MM.1S (cell line): ENCODE data around the gene EGLN3.

ENCODE experiments used
- DNase-seq: peaks from one replicate; pipeline ENCODE4 v3.0.0-alpha.2; 2015
- H2AFZ ChIP-seq: fragments of 300-600 bp; sonication (generic); 2 replicates; pipeline ENCODE4 v1.6.0; 2016; ENCODE audit warnings: antibody characterized with exemption, low read length
- H3F3A ChIP-seq: fragments of 300-600 bp; sonication (generic); 2 replicates; pipeline ENCODE4 v1.6.1; 2016; ENCODE audit warnings: mild to moderate bottlenecking, antibody characterized with exemption, low read length, moderate library complexity, mixed read lengths; ENCODE audit not compliant: insufficient read depth
- H3K27ac ChIP-seq: fragments of 300-600 bp; sonication (generic); 2 replicates; pipeline ENCODE4 v1.5.1; 2016; ENCODE audit warnings: mild to moderate bottlenecking, low read length
- H3K27me3 ChIP-seq: fragments of 300-600 bp; sonication (generic); replicated peaks from 2 replicates; pipeline ENCODE4 v1.6.0; 2016; ENCODE audit warnings: low read length; ENCODE audit not compliant: insufficient read depth
- H3K36me3 ChIP-seq: fragments of 300-600 bp; sonication (generic); replicated peaks from 2 replicates; pipeline ENCODE4 v1.6.1; 2016; ENCODE audit warnings: mild to moderate bottlenecking, low read length, mixed read lengths; ENCODE audit not compliant: insufficient read depth
- H3K4me1 ChIP-seq: fragments of 300-600 bp; sonication (generic); 2 replicates; pipeline ENCODE4 v1.6.1; 2016; ENCODE audit warnings: low read length, mixed read lengths
- H3K4me2 ChIP-seq: fragments of 300-600 bp; sonication (generic); 2 replicates; pipeline ENCODE4 v1.6.0; 2016; ENCODE audit warnings: low read depth, low read length
- H3K4me3 ChIP-seq: fragments of 300-600 bp; sonication (generic); 2 replicates; pipeline ENCODE4 v1.5.1; 2016; ENCODE audit warnings: low read length, mixed read lengths
- H3K79me2 ChIP-seq: fragments of 300-600 bp; sonication (generic); 2 replicates; pipeline ENCODE4 v1.6.1; 2016; ENCODE audit warnings: mixed run types, low read length, mixed read lengths
- H3K9ac ChIP-seq: fragments of 300-600 bp; sonication (generic); 2 replicates; pipeline ENCODE4 v1.6.1; 2016; ENCODE audit warnings: low read length, mixed read lengths
- H3K9me2 ChIP-seq: fragments of 300-600 bp; sonication (generic); replicated peaks from 2 replicates; pipeline ENCODE4 v1.6.1; 2016; ENCODE audit warnings: mild to moderate bottlenecking, low read length, mixed read lengths; ENCODE audit not compliant: insufficient read depth
- H3K9me3 ChIP-seq: fragments of 300-600 bp; sonication (generic); replicated peaks from 2 replicates; pipeline ENCODE4 v1.6.1; 2016; ENCODE audit warnings: mild to moderate bottlenecking, low read length, mixed read lengths; ENCODE audit not compliant: insufficient read depth
- H4K20me1 ChIP-seq: fragments of 300-600 bp; sonication (generic); 2 replicates; pipeline ENCODE4 v1.6.1; 2016; ENCODE audit warnings: mild to moderate bottlenecking, low read length, moderate library complexity, mixed read lengths; ENCODE audit not compliant: insufficient read depth
- CTCF ChIP-seq: fragments of 300-600 bp; sonication (generic); IDR thresholded peaks from 2 replicates; pipeline ENCODE4 v1.5.1; 2016; ENCODE audit warnings: antibody characterized with exemption, low read length, mixed read lengths
- EZH2 ChIP-seq: fragments of 300-600 bp; sonication (generic); optimal IDR thresholded peaks from 2 replicates; pipeline ENCODE3; 2017; ENCODE audit warnings: low read depth, mild to moderate bottlenecking, antibody characterized with exemption, low read length, mixed read lengths
- EZH2phosphoT487 ChIP-seq: fragments of 300-600 bp; sonication (generic); IDR thresholded peaks from 2 replicates; pipeline ENCODE4 v1.6.1; 2018; ENCODE audit warnings: antibody characterized with exemption, low read length

The EGLN3 gene

DNA sequence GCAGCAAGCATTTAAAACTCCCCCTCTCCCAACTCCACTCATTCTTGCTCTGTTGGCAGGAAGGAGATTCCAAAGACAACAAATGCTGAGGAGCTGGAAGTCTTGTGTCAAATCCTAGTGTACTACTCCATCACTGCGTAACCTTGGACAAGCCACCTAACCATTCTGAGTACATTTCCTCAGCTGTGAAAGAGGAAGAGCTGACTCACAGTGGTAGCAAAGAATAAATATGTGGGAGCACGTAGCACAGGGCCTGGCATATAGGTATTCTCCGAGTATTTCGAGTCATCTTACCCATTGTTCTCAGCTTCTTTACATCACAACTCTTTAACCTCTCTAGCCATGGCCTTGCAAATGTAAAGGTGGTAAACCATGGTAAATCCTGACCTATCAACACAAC, 28.7 kb downstream of the EGLN3 start:
- Histone ChIP-seq H3K4me2 (no peak overlapping the region), H3K9me2 (no peaks in the 10 kb centered on the region), H3K9me3 (no peaks in the 10 kb centered on the region), H3K4me1 (no peaks in the 10 kb centered on the region), H2AFZ (no peak overlapping the region), H4K20me1 (no peaks in the 10 kb centered on the region), H3K27ac (no peak overlapping the region), H3K4me3 (no peak overlapping the region), H3K79me2 (no peaks in the 10 kb centered on the region), H3K9ac (no peak overlapping the region), H3K27me3 (no peaks in the 10 kb centered on the region), H3K36me3 (no peaks in the 10 kb centered on the region), H3F3A (no peaks in the 10 kb centered on the region)
- TF ChIP-seq EZH2 (no peak), CTCF (no peak), EZH2phosphoT487 (no peak)
- no peak for DNase-seq

- H4K20me1 ChIP-seq, result no peaks in the 10 kb centered on the region
- no peak overlapping the region for H2AFZ ChIP-seq
- no peaks in the 10 kb centered on the region for H3K4me1 ChIP-seq
- no peak overlapping the region for H3K9ac ChIP-seq
- H3K9me2 ChIP-seq, result no peaks in the 10 kb centered on the region
- no peak for DNase-seq
- no peaks in the 10 kb centered on the region for H3K27me3 ChIP-seq
- H3K79me2 ChIP-seq, result no peaks in the 10 kb centered on the region
- no peak overlapping the region for H3K4me3 ChIP-seq
- H3F3A ChIP-seq, result no peaks in the 10 kb centered on the region
- H3K9me3 ChIP-seq, result no peaks in the 10 kb centered on the region
- no peak overlapping the region for H3K27ac ChIP-seq
- no peaks in the 10 kb centered on the region for H3K36me3 ChIP-seq
- no peak overlapping the region for H3K4me2 ChIP-seq
- TF ChIP-seq EZH2 (no peak), CTCF (no peak), EZH2phosphoT487 (no peak)
Observed at GRCh38 chr14:33918256-33918655, 32.6 kb downstream of the EGLN3 start.

GRCh38 chr14:33917661-33918060, 33.2 kb downstream of the EGLN3 start:
- Histone ChIP-seq H3K79me2 (no peaks in the 10 kb centered on the region), H3K4me1 (no peaks in the 10 kb centered on the region), H3K27ac (no peak overlapping the region), H3K9me3 (no peaks in the 10 kb centered on the region), H3K27me3 (no peaks in the 10 kb centered on the region), H3F3A (no peaks in the 10 kb centered on the region), H2AFZ (no peak overlapping the region), H4K20me1 (no peaks in the 10 kb centered on the region), H3K9me2 (no peaks in the 10 kb centered on the region), H3K4me2 (no peak overlapping the region), H3K4me3 (no peak overlapping the region), H3K36me3 (no peaks in the 10 kb centered on the region), H3K9ac (no peak overlapping the region)
- no peak for DNase-seq
- no peak for TF ChIP-seq EZH2
- no peak for TF ChIP-seq CTCF
- TF ChIP-seq EZH2phosphoT487, result no peak
